ACC112 (cell line): ENCODE data around the gene LRRC17.

ENCODE experiments used
- H2AFZ ChIP-seq: fragments of 200-600 bp; sonication (generic); one replicate; pipeline ENCODE4 v1.6.0; 2017; ENCODE audit warnings: antibody characterized with exemption, low read length; ENCODE audit not compliant: unreplicated experiment
- H3K27ac ChIP-seq: fragments of 200-600 bp; sonication (generic); 2 replicates; pipeline ENCODE4 v1.5.1; 2014; ENCODE audit warnings: low read depth, mild to moderate bottlenecking, antibody characterized with exemption, low read length, moderate library complexity
- H3K27me3 ChIP-seq: fragments of 200-600 bp; sonication (generic); 2 replicates; pipeline ENCODE4 v1.6.1; 2014; ENCODE audit warnings: mild to moderate bottlenecking, antibody characterized with exemption, low read length, moderate library complexity, mixed read lengths; ENCODE audit not compliant: insufficient read depth
- H3K36me3 ChIP-seq: fragments of 200-600 bp; sonication (generic); 2 replicates; pipeline ENCODE4 v1.6.1; 2016; ENCODE audit warnings: mild to moderate bottlenecking, antibody characterized with exemption, low read length, moderate library complexity, mixed read lengths; ENCODE audit not compliant: insufficient read depth
- H3K4me1 ChIP-seq: fragments of 200-600 bp; sonication (generic); one replicate; pipeline ENCODE4 v1.6.1; 2016; ENCODE audit warnings: low read length, mixed read lengths; ENCODE audit not compliant: insufficient read depth, unreplicated experiment, control insufficient read depth
- H3K4me3 ChIP-seq: fragments of 200-600 bp; sonication (generic); 2 replicates; pipeline ENCODE4 v1.5.1; 2014; ENCODE audit warnings: mild to moderate bottlenecking, low read depth, low read length
- H3K79me2 ChIP-seq: fragments of 200-600 bp; sonication (generic); one replicate; pipeline ENCODE4 v1.6.0; 2016; ENCODE audit warnings: low read length; ENCODE audit not compliant: control insufficient read depth, unreplicated experiment, insufficient read depth

The LRRC17 gene

GRCh38 chr7:102912742-102913141, at the start of gene LRRC17:
LRRC17 (plus strand) TSS chr7:102913000; CDS start chr7:102933914, 20,914 bp downstream.
- Histone ChIP-seq H3K79me2 (peaks cover 2% of the 10 kb centered on the region), H2AFZ (peak within 1 kb of the TSS; percentile 88), H3K36me3 (no peaks in the 10 kb centered on the region), H3K4me1 (peaks cover 28% of the 10 kb centered on the region), H3K27me3 (no peaks in the 10 kb centered on the region), H3K27ac (peak within 1 kb of the TSS; percentile 64), H3K4me3 (peak within 1 kb of the TSS; percentile 83)

- Histone ChIP-seq H3K27ac (no peak overlapping the region), H3K79me2 (no peaks in the 10 kb centered on the region), H3K27me3 (no peaks in the 10 kb centered on the region), H3K36me3 (no peaks in the 10 kb centered on the region), H3K4me1 (peaks cover 7% of the 10 kb centered on the region), H3K4me3 (no peak overlapping the region), H2AFZ (no peak overlapping the region)
Measured at GRCh38 chr7:102864958-102865357, 47.8 kb upstream of the LRRC17 start.

- no peaks in the 10 kb centered on the region for H3K27me3 ChIP-seq
Measured at GRCh38 chr7:102866535-102867215, 46.1 kb upstream of the LRRC17 start.

GRCh38 chr7:102869195-102869594, 43.6 kb upstream of the LRRC17 start:
- Histone ChIP-seq H3K27ac (no peak overlapping the region), H3K4me1 (peaks cover 28% of the 10 kb centered on the region), H3K36me3 (no peaks in the 10 kb centered on the region), H3K79me2 (no peaks in the 10 kb centered on the region), H3K27me3 (no peaks in the 10 kb centered on the region), H3K4me3 (no peak overlapping the region), H2AFZ (no peak overlapping the region)

More at GRCh38 chr7:102866535-102867215, 46.1 kb upstream of the LRRC17 start:
- Histone ChIP-seq H3K27ac (no peak overlapping the region), H3K79me2 (no peaks in the 10 kb centered on the region), H2AFZ (no peak overlapping the region), H3K36me3 (no peaks in the 10 kb centered on the region), H3K4me1 (peaks cover 3% of the 10 kb centered on the region), H3K4me3 (no peak overlapping the region)

- no peaks in the 10 kb centered on the region for H3K27me3 ChIP-seq
- peaks cover 54% of the 10 kb centered on the region for H3K4me1 ChIP-seq
Measured at GRCh38 chr7:102872460-102872859, 40.3 kb upstream of the LRRC17 start.

GRCh38 chr7:102873470-102874165, 39.2 kb upstream of the LRRC17 start:
- Histone ChIP-seq H3K4me1 (peaks cover 54% of the 10 kb centered on the region), H2AFZ (no peak overlapping the region), H3K27me3 (no peaks in the 10 kb centered on the region), H3K36me3 (no peaks in the 10 kb centered on the region), H3K27ac (peak overlapping the region; percentile 98), H3K79me2 (no peaks in the 10 kb centered on the region), H3K4me3 (peak overlapping the region; percentile 6; the same call in 1 of the 2 replicates)

More at GRCh38 chr7:102872460-102872859, 40.3 kb upstream of the LRRC17 start:
- Histone ChIP-seq H3K36me3 (no peaks in the 10 kb centered on the region), H3K27ac (peak overlapping the region; percentile 98), H2AFZ (peak overlapping the region; percentile 54), H3K79me2 (no peaks in the 10 kb centered on the region), H3K4me3 (peak overlapping the region; percentile 22; the same call in 1 of the 2 replicates)

- H3K27ac ChIP-seq = peak overlapping the region; percentile 98
- no peaks in the 10 kb centered on the region for H3K27me3 ChIP-seq
- H3K4me1 ChIP-seq = peaks cover 54% of the 10 kb centered on the region
- H3K36me3 ChIP-seq = no peaks in the 10 kb centered on the region
- H3K79me2 ChIP-seq = no peaks in the 10 kb centered on the region
- H3K4me3 ChIP-seq = peak overlapping the region; percentile 6; the same call in 1 of the 2 replicates
- no peak overlapping the region for H2AFZ ChIP-seq
Measured at GRCh38 chr7:102874166-102874829, 38.5 kb upstream of the LRRC17 start.

- H3K36me3 ChIP-seq = no peaks in the 10 kb centered on the region
- no peak overlapping the region for H2AFZ ChIP-seq
- no peaks in the 10 kb centered on the region for H3K27me3 ChIP-seq
- H3K79me2 ChIP-seq = no peaks in the 10 kb centered on the region
- H3K27ac ChIP-seq = peak overlapping the region; percentile 98
- H3K4me1 ChIP-seq = peaks cover 54% of the 10 kb centered on the region
- H3K4me3 ChIP-seq = no peak overlapping the region
Measured at GRCh38 chr7:102874966-102875365, 37.8 kb upstream of the LRRC17 start.

GRCh38 chr7:102875700-102876295, 37.0 kb upstream of the LRRC17 start:
- no peaks in the 10 kb centered on the region for H3K36me3 ChIP-seq
- no peaks in the 10 kb centered on the region for H3K27me3 ChIP-seq
- no peak overlapping the region for H3K4me3 ChIP-seq
- H3K4me1 ChIP-seq = peaks cover 54% of the 10 kb centered on the region
- no peak overlapping the region for H2AFZ ChIP-seq
- peak overlapping the region; percentile 98 for H3K27ac ChIP-seq
- H3K79me2 ChIP-seq = no peaks in the 10 kb centered on the region

GRCh38 chr7:102883098-102883860, 29.5 kb upstream of the LRRC17 start:
- Histone ChIP-seq H3K4me3 (no peak overlapping the region), H3K27me3 (no peaks in the 10 kb centered on the region), H3K36me3 (0 out of 2 replicates have a peak, but pooled peaks cover 2% of the 10 kb centered on the region), H3K4me1 (peaks cover 14% of the 10 kb centered on the region), H3K27ac (no peak overlapping the region), H2AFZ (peak overlapping the region; percentile 8), H3K79me2 (no peaks in the 10 kb centered on the region)
